HFFc6 (cell line): ENCODE measurements around the gene DDN. TPM values are rescaled to one million over a fixed set of nuclear protein-coding genes. Genes with fewer than 3 reads are reported as not detected.
A peak's percentile ranks its signal among the peaks of the same experiment; 100 is the strongest.

Experiments used
- DNase-seq: peaks from one replicate; pipeline ENCODE4 v3.0.0-alpha.2; 2018
- H3K27ac Mint-ChIP-seq: 2 replicates; pipeline ENCODE4 v1.8.0; 2020; ENCODE audit warnings: mild to moderate bottlenecking, mixed read lengths
- H3K27me3 Mint-ChIP-seq: 2 replicates; pipeline ENCODE4 v1.8.0; 2021; ENCODE audit warnings: mild to moderate bottlenecking, moderate library complexity, mixed read lengths; ENCODE audit not compliant: insufficient read depth
- H3K36me3 Mint-ChIP-seq: 2 replicates; pipeline ENCODE4 v1.8.0; 2021; ENCODE audit warnings: low read depth, mixed read lengths
- H3K4me1 Mint-ChIP-seq: 2 replicates; pipeline ENCODE4 v1.8.0; 2020; ENCODE audit warnings: low read depth, mixed read lengths
- H3K4me3 Mint-ChIP-seq: 2 replicates; pipeline ENCODE4 v1.8.0; 2020; ENCODE audit warnings: mild to moderate bottlenecking, moderate library complexity, mixed read lengths
- H3K9me3 Mint-ChIP-seq: 2 replicates; pipeline ENCODE4 v1.8.0; 2020; ENCODE audit warnings: mild to moderate bottlenecking, mixed read lengths
- CTCF ChIP-seq: fragments of 200-600 bp; sonication (generic); IDR thresholded peaks from 2 replicates; pipeline ENCODE4 v1.5.0; 2021; ENCODE audit warnings: antibody characterized with exemption, mild to moderate bottlenecking
- total RNA-seq, 6 experiments: library from RNA; stranded (reverse); fragmentation: NEBNext Ultra II Directional; extraction: Animal tissue kit (Norgen Biotek cat#: 25700); gene quantifications; 2 replicates in 1 of 6; 3 replicates in 5 of 6; pipeline ENCODE4 v1.2.3, GENCODE V29; 2021

DDN gene
- total RNA-seq, 6 experiments from 2014 or later: 0.17 to 0.40 (median 0.23) TPM

GRCh38 chr12:48956279-48957140, 42.7 kb downstream of the DDN start:
- Mint-ChIP-seq H3K36me3 (peaks cover 26% of the 10 kb centered on the region), H3K4me1 (peaks cover 51% of the 10 kb centered on the region), H3K4me3 (peak overlapping the region; percentile 96), H3K27ac (peak overlapping the region; percentile 95), H3K27me3 (peaks cover 3% of the 10 kb centered on the region; the same call in 1 of the 2 replicates), H3K9me3 (no peaks in the 10 kb centered on the region)
- no peak for TF ChIP-seq CTCF
- peak; percentile 94 for DNase-seq

- no peak for TF ChIP-seq CTCF
- Mint-ChIP-seq H3K36me3 (peaks cover 26% of the 10 kb centered on the region), H3K27ac (no peak overlapping the region), H3K4me1 (peaks cover 41% of the 10 kb centered on the region), H3K4me3 (peak overlapping the region; percentile 96), H3K27me3 (peaks cover 3% of the 10 kb centered on the region; the same call in 1 of the 2 replicates), H3K9me3 (no peaks in the 10 kb centered on the region)
- DNase-seq: no peak
Observed at GRCh38 chr12:48954841-48955501, 44.2 kb downstream of the DDN start.

- no peak for DNase-seq
- Mint-ChIP-seq H3K4me3 (no peak overlapping the region), H3K27me3 (peaks cover 3% of the 10 kb centered on the region; the same call in 1 of the 2 replicates), H3K4me1 (peaks cover 41% of the 10 kb centered on the region), H3K27ac (no peak overlapping the region), H3K36me3 (peaks cover 26% of the 10 kb centered on the region), H3K9me3 (no peaks in the 10 kb centered on the region)
- TF ChIP-seq CTCF: no peak
Observed at GRCh38 chr12:48954061-48954460, 45.1 kb downstream of the DDN start.

GRCh38 chr12:48952691-48953090, 46.5 kb downstream of the DDN start:
- H3K36me3 Mint-ChIP-seq: peaks cover 26% of the 10 kb centered on the region
- peaks cover 32% of the 10 kb centered on the region for H3K4me1 Mint-ChIP-seq
- DNase-seq: no peak
- peaks cover 3% of the 10 kb centered on the region; the same call in 1 of the 2 replicates for H3K27me3 Mint-ChIP-seq
- no peak for TF ChIP-seq CTCF
- H3K4me3 Mint-ChIP-seq: no peak overlapping the region
- H3K9me3 Mint-ChIP-seq: no peaks in the 10 kb centered on the region
- no peak overlapping the region for H3K27ac Mint-ChIP-seq

- Mint-ChIP-seq H3K27ac (no peak overlapping the region; the same call in 1 of the 2 replicates), H3K27me3 (no peaks in the 10 kb centered on the region; the same call in 1 of the 2 replicates), H3K4me3 (no peak overlapping the region), H3K9me3 (no peaks in the 10 kb centered on the region), H3K36me3 (peaks cover 5% of the 10 kb centered on the region), H3K4me1 (peaks cover 16% of the 10 kb centered on the region)
- TF ChIP-seq CTCF: no peak
- no peak for DNase-seq
Observed at GRCh38 chr12:48947727-48948126, 51.4 kb downstream of the DDN start.
